Measurements from ENCODE around the gene LHX3.

Gene LHX3

GRCh38 chr9:136206602-136207275 lies 1.8 kb upstream of the LHX3 start:
- no peak for TF ChIP-seq JUND (IDR thresholded peaks at IDR 0.05; ENCODE audit: low read depth)
- DNase-seq (ENCODE audit: low read depth in 1 of 2, low spot score in 1 of 2), result no peak
- in situ Hi-C loops (cut with HindIII; ENCODE audit: low pct_unique_long_range_greater_than_20kb, low sequenced_read_pairs), result no loop called here

GRCh38 chr9:136205707-136205992 lies 722 bp upstream of the LHX3 start:
- in situ Hi-C loops (cut with HindIII; ENCODE audit: low pct_unique_long_range_greater_than_20kb, low sequenced_read_pairs), result no loop called here
- no peak for TF ChIP-seq JUND (IDR thresholded peaks at IDR 0.05; ENCODE audit: low read depth)
- DNase-seq (ENCODE audit: low read depth in 1 of 2, low spot score in 1 of 2), result no peak

- TF ChIP-seq JUND (IDR thresholded peaks at IDR 0.05; ENCODE audit: low read depth), result no peak
- in situ Hi-C loops (cut with HindIII; ENCODE audit: low pct_unique_long_range_greater_than_20kb, low sequenced_read_pairs), result no loop called here
- DNase-seq (ENCODE audit: low read depth in 1 of 2, low spot score in 1 of 2), result no peak
These were observed 653 bp downstream of the LHX3 start for GRCh38 chr9:136204145-136204805.

GRCh38 chr9:136203408-136204144 lies 1.4 kb downstream of the LHX3 start:
- in situ Hi-C loops (cut with HindIII; ENCODE audit: low pct_unique_long_range_greater_than_20kb, low sequenced_read_pairs), result no loop called here

GRCh38 chr9:136202454-136203407 lies 2.2 kb downstream of the LHX3 start:
- no peak for TF ChIP-seq JUND (IDR thresholded peaks at IDR 0.05; ENCODE audit: low read depth)
- DNase-seq (ENCODE audit: low read depth in 1 of 2, low spot score in 1 of 2), result no peak
- in situ Hi-C loops (cut with HindIII; ENCODE audit: low pct_unique_long_range_greater_than_20kb, low sequenced_read_pairs), result no loop called here

More at GRCh38 chr9:136203408-136204144, 1.4 kb downstream of the LHX3 start:
- TF ChIP-seq JUND (IDR thresholded peaks at IDR 0.05; ENCODE audit: low read depth), result no peak
- DNase-seq (ENCODE audit: low read depth in 1 of 2, low spot score in 1 of 2), result no peak

- DNase-seq (ENCODE audit: low read depth in 1 of 2, low spot score in 1 of 2), result no peak
- in situ Hi-C loops (cut with HindIII; ENCODE audit: low pct_unique_long_range_greater_than_20kb, low sequenced_read_pairs), result no loop called here
- no peak for TF ChIP-seq JUND (IDR thresholded peaks at IDR 0.05; ENCODE audit: low read depth)
These were observed 3.1 kb downstream of the LHX3 start for GRCh38 chr9:136201609-136202453.

- DNase-seq (ENCODE audit: low read depth in 1 of 2, low spot score in 1 of 2), result no peak
- in situ Hi-C loops (cut with HindIII; ENCODE audit: low pct_unique_long_range_greater_than_20kb, low sequenced_read_pairs), result no loop called here
- TF ChIP-seq JUND (IDR thresholded peaks at IDR 0.05; ENCODE audit: low read depth), result no peak
These were observed 3.8 kb downstream of the LHX3 start for GRCh38 chr9:136201174-136201573.

GRCh38 chr9:136200424-136200823 lies 4.5 kb downstream of the LHX3 start:
- DNase-seq (ENCODE audit: low read depth in 1 of 2, low spot score in 1 of 2), result no peak
- in situ Hi-C loops (cut with HindIII; ENCODE audit: low pct_unique_long_range_greater_than_20kb, low sequenced_read_pairs), result no loop called here
- no peak for TF ChIP-seq JUND (IDR thresholded peaks at IDR 0.05; ENCODE audit: low read depth)

GRCh38 chr9:136199391-136200288 lies 5.3 kb downstream of the LHX3 start:
- in situ Hi-C loops (cut with HindIII; ENCODE audit: low pct_unique_long_range_greater_than_20kb, low sequenced_read_pairs), result no loop called here
- no peak for DNase-seq (ENCODE audit: low read depth in 1 of 2, low spot score in 1 of 2)
- TF ChIP-seq JUND (IDR thresholded peaks at IDR 0.05; ENCODE audit: low read depth), result no peak

- DNase-seq (ENCODE audit: low read depth in 1 of 2, low spot score in 1 of 2), result no peak
- no peak for TF ChIP-seq JUND (IDR thresholded peaks at IDR 0.05; ENCODE audit: low read depth)
- in situ Hi-C loops (cut with HindIII; ENCODE audit: low pct_unique_long_range_greater_than_20kb, low sequenced_read_pairs), result no loop called here
These were observed 6.3 kb downstream of the LHX3 start for GRCh38 chr9:136198605-136199083.

Measured in T47D (cell line).